Measurements from ENCODE around the gene ACER3.

Gene ACER3

GRCh38 chr11:77054084-77054483 is 193.4 kb downstream of the ACER3 start:
- no peak for ATAC-seq
- no peak for TF ChIP-seq TSHZ2 (CRISPR knock-in tag; IDR thresholded peaks at IDR 0.05)
- no peak for TF ChIP-seq ARNTL (CRISPR knock-in tag; IDR thresholded peaks at IDR 0.05; ENCODE audit: borderline replicate concordance, low read depth)
- TF ChIP-seq ZNF70 (CRISPR knock-in tag; IDR thresholded peaks at IDR 0.05) = no peak
- no peak for TF ChIP-seq ZFP3 (CRISPR knock-in tag; IDR thresholded peaks at IDR 0.05)
- TF ChIP-seq TCF4 (CRISPR knock-in tag; IDR thresholded peaks at IDR 0.05; ENCODE audit: borderline replicate concordance) = no peak
- TF ChIP-seq RARB (CRISPR knock-in tag; IDR thresholded peaks at IDR 0.05) = no peak
- TF ChIP-seq POU6F1 (CRISPR knock-in tag; IDR thresholded peaks at IDR 0.05; ENCODE audit: borderline replicate concordance, low read depth) = no peak
- TF ChIP-seq CREB5 (CRISPR knock-in tag; IDR thresholded peaks at IDR 0.05; ENCODE audit: low read depth) = no peak

- no peak for ATAC-seq
- TF ChIP-seq POU6F1 (CRISPR knock-in tag; IDR thresholded peaks at IDR 0.05; ENCODE audit: borderline replicate concordance, low read depth) (no peak), ZC3H10 (CRISPR knock-in tag; IDR thresholded peaks at IDR 0.05) (no peak), TSHZ2 (CRISPR knock-in tag; IDR thresholded peaks at IDR 0.05) (no peak), ZNF565 (CRISPR knock-in tag; conservative IDR thresholded peaks at IDR 0.05; ENCODE audit: low read depth) (no peak), PATZ1 (CRISPR knock-in tag; IDR thresholded peaks at IDR 0.05; ENCODE audit: borderline replicate concordance) (no peak), ZNF8 (CRISPR knock-in tag; IDR thresholded peaks at IDR 0.05) (no peak), BACH2 (CRISPR knock-in tag; IDR thresholded peaks at IDR 0.05; ENCODE audit: borderline replicate concordance) (no peak), TCF4 (CRISPR knock-in tag; IDR thresholded peaks at IDR 0.05; ENCODE audit: borderline replicate concordance) (no peak), ISL1 (CRISPR knock-in tag; IDR thresholded peaks at IDR 0.05) (no peak), SNAI2 (CRISPR knock-in tag; IDR thresholded peaks at IDR 0.05) (no peak)
Observed at GRCh38 chr11:77055101-77055561, 194.4 kb downstream of the ACER3 start.

GRCh38 chr11:77055913-77056312 is 195.2 kb downstream of the ACER3 start:
- no peak for ATAC-seq
- TF ChIP-seq ARNTL (CRISPR knock-in tag; IDR thresholded peaks at IDR 0.05; ENCODE audit: borderline replicate concordance, low read depth) (no peak), BACH2 (CRISPR knock-in tag; IDR thresholded peaks at IDR 0.05; ENCODE audit: borderline replicate concordance) (no peak), ZNF8 (CRISPR knock-in tag; IDR thresholded peaks at IDR 0.05) (no peak), PPARA (CRISPR knock-in tag; IDR thresholded peaks at IDR 0.05; ENCODE audit: borderline replicate concordance) (no peak), ZFP3 (CRISPR knock-in tag; IDR thresholded peaks at IDR 0.05) (no peak), SNAI2 (CRISPR knock-in tag; IDR thresholded peaks at IDR 0.05) (no peak), ZC3H10 (CRISPR knock-in tag; IDR thresholded peaks at IDR 0.05) (no peak), ZNF565 (CRISPR knock-in tag; conservative IDR thresholded peaks at IDR 0.05; ENCODE audit: low read depth) (no peak), ISL1 (CRISPR knock-in tag; IDR thresholded peaks at IDR 0.05) (no peak), RARB (CRISPR knock-in tag; IDR thresholded peaks at IDR 0.05) (no peak), CSDC2 (CRISPR knock-in tag; IDR thresholded peaks at IDR 0.05) (no peak), TSHZ2 (CRISPR knock-in tag; IDR thresholded peaks at IDR 0.05) (no peak), ESRRG (CRISPR knock-in tag; IDR thresholded peaks at IDR 0.05) (no peak)
- TF ChIP-seq, protein P1, sequence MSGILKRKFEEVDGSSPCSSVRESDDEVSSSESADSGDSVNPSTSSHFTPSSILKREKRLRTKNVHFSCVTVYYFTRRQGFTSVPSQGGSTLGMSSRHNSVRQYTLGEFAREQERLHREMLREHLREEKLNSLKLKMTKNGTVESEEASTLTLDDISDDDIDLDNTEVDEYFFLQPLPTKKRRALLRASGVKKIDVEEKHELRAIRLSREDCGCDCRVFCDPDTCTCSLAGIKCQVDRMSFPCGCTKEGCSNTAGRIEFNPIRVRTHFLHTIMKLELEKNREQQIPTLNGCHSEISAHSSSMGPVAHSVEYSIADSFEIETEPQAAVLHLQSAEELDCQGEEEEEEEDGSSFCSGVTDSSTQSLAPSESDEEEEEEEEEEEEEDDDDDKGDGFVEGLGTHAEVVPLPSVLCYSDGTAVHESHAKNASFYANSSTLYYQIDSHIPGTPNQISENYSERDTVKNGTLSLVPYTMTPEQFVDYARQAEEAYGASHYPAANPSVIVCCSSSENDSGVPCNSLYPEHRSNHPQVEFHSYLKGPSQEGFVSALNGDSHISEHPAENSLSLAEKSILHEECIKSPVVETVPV (CRISPR knock-in tag; IDR thresholded peaks at IDR 0.05) = no peak

Measured in SK-N-SH treated with all-trans-retinoic acid at 6 μM for 48 hours (cell line).